Body of pancreas (tissue), 4 donors: ENCODE data around the gene TMEM256.

Source experiments
- CTCF ChIP-seq, 7 experiments: fragments of 450-650 bp in 4 of 7; fragments of 200-600 bp in 3 of 7; sonication (generic) in 3 of 7; IDR thresholded peaks; one replicate each; pipeline ENCODE4 v1.5.1; 2016 to 2019; ENCODE audit warnings: antibody characterized with exemption in 7 of 7
- POLR2A ChIP-seq, 3 donors: fragments of 450-650 bp; IDR thresholded peaks; one replicate each; pipeline ENCODE4 v1.6.1; 2016; ENCODE audit warnings: antibody characterized with exemption in 3 of 3, mild to moderate bottlenecking in 2 of 3

- TF ChIP-seq POLR2A (IDR thresholded peaks at IDR 0.05) (no peak), CTCF (IDR thresholded peaks at IDR 0.05) (no peak)
Observed at GRCh38 chr17:7437950-7438614, 34.2 kb upstream of the TMEM256 start.
